Measurements from ENCODE around the gene PUM2. TPM values are rescaled to one million over a fixed set of nuclear protein-coding genes. Genes with fewer than 3 reads are reported as not detected.
A peak's percentile ranks its signal among the peaks of the same experiment; 100 is the strongest.

The PUM2 gene
- total and polyA plus RNA-seq, 2 of the 13 experiments (the other 11 are each of a cell fraction or from before 2014, with no cell fraction given), result 69.6 to 69.8 TPM

DNA sequence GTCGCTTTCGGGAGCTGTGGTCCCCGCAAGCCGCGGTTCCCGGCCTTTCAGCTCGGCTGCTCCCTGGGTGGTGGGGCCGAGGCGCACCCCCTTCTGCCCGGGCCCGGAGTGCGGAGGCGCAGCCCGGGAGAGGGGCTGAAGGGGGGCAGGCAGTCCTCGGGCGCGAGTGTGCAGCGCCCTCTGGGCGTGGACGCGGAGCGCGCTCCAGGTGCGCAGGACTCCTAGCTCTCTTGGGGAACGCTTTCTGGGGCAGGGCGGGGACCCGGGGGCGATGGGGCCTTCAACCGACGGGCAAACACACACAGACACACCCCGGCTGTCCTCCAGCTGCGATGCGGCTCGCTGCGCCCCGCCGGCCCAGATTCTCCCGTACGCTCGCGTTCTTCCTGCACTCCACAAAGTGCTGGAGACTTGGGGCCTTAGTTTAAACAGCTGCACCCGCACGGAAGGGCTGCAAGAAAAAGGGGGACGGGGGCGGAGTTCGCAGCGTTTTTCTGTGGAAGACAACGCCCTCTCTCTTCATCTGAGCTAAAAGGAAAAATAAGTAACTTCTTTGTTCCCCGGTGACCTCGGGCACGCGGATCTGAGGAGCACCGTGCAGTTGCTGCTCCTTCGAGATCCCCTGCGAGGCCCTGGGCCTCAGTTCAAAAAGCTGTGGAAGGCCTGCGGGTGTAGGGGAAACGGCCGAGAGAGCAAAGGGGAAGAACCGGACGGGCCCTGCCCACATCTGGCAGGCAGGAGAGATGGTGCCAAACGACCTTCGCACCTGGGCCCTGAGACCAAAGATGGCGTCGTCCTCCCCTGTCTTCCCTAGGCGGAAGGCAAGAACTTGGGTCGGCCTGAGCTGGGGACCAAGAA, 125.1 kb downstream of the PUM2 start (continued):
- TF ChIP-seq, protein P1, sequence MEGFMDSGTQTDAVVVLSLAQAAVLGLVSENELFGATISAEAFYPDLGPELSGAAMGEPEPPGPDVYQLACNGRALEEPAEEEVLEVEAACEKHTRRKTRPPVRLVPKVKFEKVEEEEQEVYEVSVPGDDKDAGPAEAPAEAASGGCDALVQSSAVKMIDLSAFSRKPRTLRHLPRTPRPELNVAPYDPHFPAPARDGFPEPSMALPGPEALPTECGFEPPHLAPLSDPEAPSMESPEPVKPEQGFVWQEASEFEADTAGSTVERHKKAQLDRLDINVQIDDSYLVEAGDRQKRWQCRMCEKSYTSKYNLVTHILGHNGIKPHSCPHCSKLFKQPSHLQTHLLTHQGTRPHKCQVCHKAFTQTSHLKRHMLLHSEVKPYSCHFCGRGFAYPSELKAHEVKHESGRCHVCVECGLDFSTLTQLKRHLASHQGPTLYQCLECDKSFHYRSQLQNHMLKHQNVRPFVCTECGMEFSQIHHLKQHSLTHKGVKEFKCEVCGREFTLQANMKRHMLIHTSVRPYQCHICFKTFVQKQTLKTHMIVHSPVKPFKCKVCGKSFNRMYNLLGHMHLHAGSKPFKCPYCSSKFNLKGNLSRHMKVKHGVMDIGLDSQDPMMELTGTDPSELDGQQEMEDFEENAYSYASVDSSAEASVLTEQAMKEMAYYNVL (CRISPR knock-in tag; IDR thresholded peaks at IDR 0.05; ENCODE audit: borderline replicate concordance), result no peak; the same call in 1 of the 2 replicates
- TF ChIP-seq HNF4G (IDR thresholded peaks at IDR 0.05; ENCODE audit: borderline replicate concordance, low read depth, low read length), result peak; percentile 84
- TF ChIP-seq HNF4G (CRISPR knock-in tag; IDR thresholded peaks at IDR 0.05; ENCODE audit: borderline replicate concordance, low read depth), result peak; percentile 64
- TF ChIP-seq ZBTB14 (CRISPR knock-in tag; IDR thresholded peaks at IDR 0.05), result peak; percentile 81
- TF ChIP-seq ZNF850 (CRISPR knock-in tag; conservative IDR thresholded peaks at IDR 0.05), result no peak
- TF ChIP-seq, protein P2, sequence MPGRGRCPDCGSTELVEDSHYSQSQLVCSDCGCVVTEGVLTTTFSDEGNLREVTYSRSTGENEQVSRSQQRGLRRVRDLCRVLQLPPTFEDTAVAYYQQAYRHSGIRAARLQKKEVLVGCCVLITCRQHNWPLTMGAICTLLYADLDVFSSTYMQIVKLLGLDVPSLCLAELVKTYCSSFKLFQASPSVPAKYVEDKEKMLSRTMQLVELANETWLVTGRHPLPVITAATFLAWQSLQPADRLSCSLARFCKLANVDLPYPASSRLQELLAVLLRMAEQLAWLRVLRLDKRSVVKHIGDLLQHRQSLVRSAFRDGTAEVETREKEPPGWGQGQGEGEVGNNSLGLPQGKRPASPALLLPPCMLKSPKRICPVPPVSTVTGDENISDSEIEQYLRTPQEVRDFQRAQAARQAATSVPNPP (CRISPR knock-in tag; IDR thresholded peaks at IDR 0.05), result peak; percentile 65; the same call in 1 of the 2 replicates
- TF ChIP-seq DR1 (CRISPR knock-in tag; IDR thresholded peaks at IDR 0.05), result peak; percentile 25
- TF ChIP-seq SNAI1 (CRISPR knock-in tag; IDR thresholded peaks at IDR 0.05; ENCODE audit: borderline replicate concordance), result 0 out of 2 replicates have a peak, but pooled peaks have one; percentile 33
- TF ChIP-seq, protein P3, sequence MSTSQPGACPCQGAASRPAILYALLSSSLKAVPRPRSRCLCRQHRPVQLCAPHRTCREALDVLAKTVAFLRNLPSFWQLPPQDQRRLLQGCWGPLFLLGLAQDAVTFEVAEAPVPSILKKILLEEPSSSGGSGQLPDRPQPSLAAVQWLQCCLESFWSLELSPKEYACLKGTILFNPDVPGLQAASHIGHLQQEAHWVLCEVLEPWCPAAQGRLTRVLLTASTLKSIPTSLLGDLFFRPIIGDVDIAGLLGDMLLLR (CRISPR knock-in tag; IDR thresholded peaks at IDR 0.05), result peak; percentile 60; the same call in 1 of the 2 replicates
- TF ChIP-seq TBX3 (IDR thresholded peaks at IDR 0.05; ENCODE audit: borderline replicate concordance), result no peak
- TF ChIP-seq HOXA5 (CRISPR knock-in tag; IDR thresholded peaks at IDR 0.05), result peak; percentile 60; the same call in 1 of the 2 replicates
- TF ChIP-seq, protein P4, sequence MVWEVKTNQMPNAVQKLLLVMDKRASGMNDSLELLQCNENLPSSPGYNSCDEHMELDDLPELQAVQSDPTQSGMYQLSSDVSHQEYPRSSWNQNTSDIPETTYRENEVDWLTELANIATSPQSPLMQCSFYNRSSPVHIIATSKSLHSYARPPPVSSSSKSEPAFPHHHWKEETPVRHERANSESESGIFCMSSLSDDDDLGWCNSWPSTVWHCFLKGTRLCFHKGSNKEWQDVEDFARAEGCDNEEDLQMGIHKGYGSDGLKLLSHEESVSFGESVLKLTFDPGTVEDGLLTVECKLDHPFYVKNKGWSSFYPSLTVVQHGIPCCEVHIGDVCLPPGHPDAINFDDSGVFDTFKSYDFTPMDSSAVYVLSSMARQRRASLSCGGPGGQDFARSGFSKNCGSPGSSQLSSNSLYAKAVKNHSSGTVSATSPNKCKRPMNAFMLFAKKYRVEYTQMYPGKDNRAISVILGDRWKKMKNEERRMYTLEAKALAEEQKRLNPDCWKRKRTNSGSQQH (CRISPR knock-in tag; IDR thresholded peaks at IDR 0.05; ENCODE audit: low read depth), result peak; percentile 72; the same call in 1 of the 2 replicates
- 0 out of 2 replicates have a peak, but pooled peaks have one; percentile 34 for TF ChIP-seq ZNF7 (CRISPR knock-in tag; IDR thresholded peaks at IDR 0.05)
- 0 out of 2 replicates have a peak, but pooled peaks have one; percentile 19 for TF ChIP-seq KAT8 (CRISPR knock-in tag; IDR thresholded peaks at IDR 0.05)
